GM12878 (cell line): ENCODE data around the gene GEMIN5. TPM values are rescaled to one million over a fixed set of nuclear protein-coding genes. Genes with fewer than 3 reads are reported as not detected.

Experiments
- ATAC-seq: fragments of 200-7000 bp; cut with Tn5 transposase; 3 replicates; pipeline ENCODE4 v1.9.1; 2020; ENCODE audit warnings: mild to moderate bottlenecking, moderate library complexity
- BruUV-seq: library from RNA; stranded (reverse); fragments of 400-500 nt; replicated peaks from 2 replicates; lab custom pipeline; 2021; lab: Mats Ljungman, UMichigan
- CTCF ChIA-PET: fragments of 300-600 bp; sonication (Branson Sonifier 250); formaldehyde crosslinking; extraction: SDS; loops from one replicate; lab custom pipeline; 2021; ENCODE audit warnings: inconsistent platforms; lab: Yijun Ruan, JAX
- POLR2A ChIA-PET: fragments of 350-600 bp; formaldehyde crosslinking; extraction: SDS; loops from one replicate; lab custom pipeline; 2021; ENCODE audit warnings: inconsistent platforms; lab: Charles Lee
- RAD21 ChIA-PET: fragments of 300-600 bp; sonication (Branson Sonifier 250); formaldehyde crosslinking; loops from one replicate; lab custom pipeline; 2023; ENCODE audit warnings: antibody characterized with exemption; ENCODE audit not compliant: unreplicated experiment; lab: Charles Lee
- SMC1A ChIA-PET: fragments of 300-600 bp; sonication (Branson Sonifier 250); formaldehyde crosslinking; loops from one replicate; lab custom pipeline; 2023; ENCODE audit not compliant: unreplicated experiment, uncharacterized antibody; lab: Charles Lee
- DNase-seq: peaks from one replicate; pipeline ENCODE4 v3.0.0-alpha.2; 2011; ENCODE audit warnings: low read depth, low spot score
- FAIRE-seq: peaks from 3 replicates; lab custom pipeline; 2011; peaks lifted over from hg19 to GRCh38; lab: Jason Lieb, UNC
- H2AFZ ChIP-seq: 2 replicates; pipeline ENCODE4 v1.6.0; 2011; ENCODE audit warnings: low read depth, low read length, control low read depth; ENCODE audit not compliant: control insufficient read depth
- H3K27ac ChIP-seq: 2 replicates; pipeline ENCODE4 v1.5.1; 2011; ENCODE audit warnings: control low read depth; ENCODE audit not compliant: control insufficient read depth, insufficient read depth
- H3K27me3 ChIP-seq, 2 experiments: replicated peaks in 1 of 2; 2 replicates each; pipeline versions ENCODE4 v1.6.0 to v1.6.1; 2011; ENCODE audit warnings: low read length in 1 of 2; ENCODE audit not compliant: control insufficient read depth in 2 of 2, insufficient read depth in 2 of 2
- H3K36me3 ChIP-seq, 2 experiments: 2 replicates each; pipeline ENCODE4 v1.5.1; 2011; ENCODE audit warnings: low read length in 1 of 2; ENCODE audit not compliant: control insufficient read depth in 2 of 2, insufficient read depth in 2 of 2
- H3K4me1 ChIP-seq: 2 replicates; pipeline ENCODE4 v1.6.1; 2011; ENCODE audit warnings: mild to moderate bottlenecking, low read length, moderate library complexity, mixed read lengths; ENCODE audit not compliant: control insufficient read depth, insufficient read depth
- H3K4me2 ChIP-seq: 2 replicates; pipeline ENCODE4 v1.6.0; 2011; ENCODE audit warnings: control low read depth; ENCODE audit not compliant: control insufficient read depth, insufficient read depth
- H3K4me3 ChIP-seq: fragments of 200-600 bp; sonication (generic); 2 replicates; pipeline ENCODE4 v1.5.1; 2016
- H3K79me2 ChIP-seq: 2 replicates; pipeline ENCODE4 v1.6.0; 2011; ENCODE audit warnings: low read length; ENCODE audit not compliant: control insufficient read depth, insufficient read depth
- H3K9ac ChIP-seq: 2 replicates; pipeline ENCODE4 v1.8.0; 2011; ENCODE audit warnings: low read length, control low read depth, mixed read lengths; ENCODE audit not compliant: control insufficient read depth, insufficient read depth
- H3K9me3 ChIP-seq: replicated peaks from 3 replicates; pipeline ENCODE4 v1.5.1; 2011; ENCODE audit warnings: mild to moderate bottlenecking, low read length; ENCODE audit not compliant: control insufficient read depth, insufficient read depth
- H4K20me1 ChIP-seq: 2 replicates; pipeline ENCODE4 v1.6.0; 2011; ENCODE audit not compliant: control insufficient read depth, insufficient read depth
- BCLAF1 ChIP-seq: fragments of 450-650 bp; IDR thresholded peaks from 2 replicates; pipeline ENCODE4 v1.6.1; 2017; ENCODE audit warnings: antibody characterized with exemption, mild to moderate bottlenecking, moderate library complexity
- BRCA1 ChIP-seq: IDR thresholded peaks from 2 replicates; pipeline ENCODE4 v1.6.1; 2011; ENCODE audit warnings: low read depth, low read length, improper control_type of control experiment
- ESRRA ChIP-seq: IDR thresholded peaks from 2 replicates; pipeline ENCODE4 v1.6.1; 2012; ENCODE audit warnings: mild to moderate bottlenecking, low read length, improper control_type of control experiment
- RAD21 ChIP-seq: IDR thresholded peaks from 2 replicates; pipeline ENCODE4 v1.6.1; 2011; ENCODE audit warnings: mild to moderate bottlenecking, low read depth, low read length, moderate library complexity; ENCODE audit not compliant: insufficient read depth
- SMC3 ChIP-seq: IDR thresholded peaks from 2 replicates; pipeline ENCODE4 v1.6.1; 2011; ENCODE audit warnings: low read length, improper control_type of control experiment, borderline replicate concordance
- SP1 ChIP-seq: IDR thresholded peaks from one replicate; pipeline ENCODE4 v1.6.1; 2011; ENCODE audit warnings: low read depth, low read length
- SUPT20H ChIP-seq: IDR thresholded peaks from 2 replicates; pipeline ENCODE4 v1.6.1; 2011; ENCODE audit warnings: low read depth, mild to moderate bottlenecking, low read length, moderate library complexity, borderline replicate concordance; ENCODE audit not compliant: control insufficient read depth
- TCF7 ChIP-seq: IDR thresholded peaks from 2 replicates; pipeline ENCODE4 v1.6.1; 2014; ENCODE audit warnings: antibody characterized with exemption, borderline replicate concordance
- ZBTB4 ChIP-seq: fragments of 450-650 bp; formaldehyde crosslinking; IDR thresholded peaks from 2 replicates; pipeline ENCODE4 v1.4.0; 2022; ENCODE audit warnings: mild to moderate bottlenecking, moderate library complexity
- ZNF687 ChIP-seq: fragments of 450-650 bp; IDR thresholded peaks from 2 replicates; pipeline ENCODE4 v1.6.1; 2017; ENCODE audit warnings: mild to moderate bottlenecking, moderate library complexity
- WGBS: methylation state at CpG from one replicate; pipeline ENCODE4 v1.1.6; 2016; ENCODE audit warnings: low lambda C conversion rate; ENCODE audit not compliant: insufficient replicate concordance, insufficient coverage; ENCODE audit errors: missing lambda C conversion rate; 5-methylcytosine and 5-hydroxymethylcytosine counted together
- in situ Hi-C: fragments of 300-500 bp; cut with MboI; formaldehyde crosslinking; loops from 9 replicates; pipeline ENCODE4 v1.14.3; 2018; ENCODE audit warnings: mixed read lengths
- intact Hi-C: fragments of 100-400 bp; cut with micrococcal nuclease; formaldehyde crosslinking; loops from one replicate; pipeline ENCODE4 v1.14.2; 2022; ENCODE audit not compliant: unreplicated experiment
- polyA plus RNA-seq, 11 experiments: library from polyadenylated mRNA; depleted of rRNA in 4 of 11; unstranded in 6 of 11; stranded (reverse) in 5 of 11; fragments of >200 nt; fragmentation: Nextera tagmentation in 4 of 11; fragmentation: Illumina TruSeq in 1 of 11; extraction: Ambion mirVana in 4 of 11; extraction: Trizol in 1 of 11; gene quantifications; 1 replicate in 1 of 11; 2 replicates in 10 of 11; pipeline versions ENCODE4 v1.2.1 to v1.2.3, GENCODE V29; 2011 to 2016; ENCODE audit warnings: inconsistent platforms in 2 of 11, missing spikeins in 2 of 11, low read depth in 1 of 11
- total RNA-seq, 4 experiments: library from RNA; depleted of rRNA in 3 of 4; stranded (reverse); fragments of >200 nt in 3 of 4; fragmentation: Illumina TruSeq in 1 of 4; extraction: Trizol in 1 of 4; gene quantifications; 2 replicates each; pipeline versions ENCODE4 v1.2.1 to v1.2.3, GENCODE V29; 2013 to 2021

Gene GEMIN5
- total and polyA plus RNA-seq, 10 of the 15 experiments (the other 5 are each of a cell fraction or from before 2014, with no cell fraction given): 6.3 to 29.8 (median 23.3) TPM

GRCh38 chr5:154972476-154973080 is 34.6 kb upstream of the GEMIN5 start:
- CTCF ChIA-PET: interaction anchor here (0.7 to 2.5 kb wide), 16 partner anchors 11 to 322 kb away, joined by 3 to 13 read pairs (median 4); no protein-coding TSS in a partner anchor
- no TSS peak for BruUV-seq
- TF ChIP-seq SMC3: peak; percentile 48; the same call in 1 of the 2 replicates
- no peak for TF ChIP-seq BCLAF1
- no peak for TF ChIP-seq ZBTB4 (CRISPR knock-in tag)
- TF ChIP-seq BRCA1: no peak
- no peak for TF ChIP-seq SUPT20H
- no peak for TF ChIP-seq ZNF687
- TF ChIP-seq TCF7: no peak
- TF ChIP-seq SP1: no peak
- TF ChIP-seq RAD21: peak; percentile 64
- TF ChIP-seq ESRRA: no peak

More at GRCh38 chr5:154972476-154973080, 34.6 kb upstream of the GEMIN5 start:
- FAIRE-seq (no peak), DNase-seq (no peak), ATAC-seq (peak; percentile 57; the same call in 2 of the 3 replicates)
- intact Hi-C loops (loop anchor here (1.0 to 10.0 kb wide), 2 partner anchors 56 to 172 kb away; no protein-coding TSS in a partner anchor), in situ Hi-C loops (no loop called here)
- no peaks in the 10 kb centered on the region for H3K79me2 ChIP-seq
- no peak overlapping the region for H3K4me3 ChIP-seq
- H4K20me1 ChIP-seq: no peaks in the 10 kb centered on the region
- SMC1A ChIA-PET: interaction anchor here (0.6 to 1.8 kb wide), 6 partner anchors 12 to 322 kb away, joined by 3 to 8 read pairs (median 4); no protein-coding TSS in a partner anchor
- no peaks in the 10 kb centered on the region; the same call in 1 of the 2 replicates for H3K4me1 ChIP-seq
- WGBS: 82% methylated on average over 2 of the region's 2 CpGs
- no peaks in the 10 kb centered on the region for H3K27me3 ChIP-seq
- RAD21 ChIA-PET: interaction anchor here (0.8 to 2.2 kb wide), 3 partner anchors 32 to 57 kb away, joined by 3 to 8 read pairs (median 5); no protein-coding TSS in a partner anchor
- peaks cover 0 to 4% of the 10 kb centered on the region in 2 experiments; a peak in 1 of 4 replicates for H3K36me3 ChIP-seq
- H3K27ac ChIP-seq: no peak overlapping the region
- H3K9ac ChIP-seq: no peak overlapping the region
- POLR2A ChIA-PET: no interaction called here
- no peak overlapping the region for H3K4me2 ChIP-seq
- H3K9me3 ChIP-seq: no peaks in the 10 kb centered on the region; the same call in 2 of the 3 replicates
- H2AFZ ChIP-seq: no peak overlapping the region
